Measurements from ENCODE around the gene SCFD1.
"Not testable (repeated sequence)": the region's sequence is repeated elsewhere in the genome, so short reads cannot be mapped to it uniquely, and the experiment has no call there.

SCFD1 gene

GRCh38 chr14:30610787-30611343 lies 11.3 kb upstream of the SCFD1 start:
- DNase-seq (ENCODE audit: low spot score) = peak; percentile 65

- no peak for DNase-seq (ENCODE audit: low spot score)
These were observed 8.0 kb upstream of the SCFD1 start for GRCh38 chr14:30614155-30614554.

GRCh38 chr14:30620178-30620577 lies 1.9 kb upstream of the SCFD1 start:
- DNase-seq (ENCODE audit: low spot score) = no peak

GRCh38 chr14:30621354-30621939 lies 672 bp upstream of the SCFD1 start:
- DNase-seq (ENCODE audit: low spot score) = no peak

- no peak for DNase-seq (ENCODE audit: low spot score)
These were observed 1.5 kb downstream of the SCFD1 start for GRCh38 chr14:30623412-30624131.

GRCh38 chr14:30624132-30624423 lies 2.0 kb downstream of the SCFD1 start:
- DNase-seq (ENCODE audit: low spot score) = no peak

- no peak for DNase-seq (ENCODE audit: low spot score)
These were observed 3.4 kb downstream of the SCFD1 start for GRCh38 chr14:30625533-30625932.

GRCh38 chr14:30629432-30629831 lies 7.3 kb downstream of the SCFD1 start:
- DNase-seq (ENCODE audit: low spot score) = not testable (repeated sequence)

- no peak for DNase-seq (ENCODE audit: low spot score)
These were observed 8.1 kb downstream of the SCFD1 start for GRCh38 chr14:30630248-30630647.

GRCh38 chr14:30632730-30633129 lies 10.6 kb downstream of the SCFD1 start:
- no peak for DNase-seq (ENCODE audit: low spot score)

GRCh38 chr14:30638926-30639325 lies 16.8 kb downstream of the SCFD1 start:
- DNase-seq (ENCODE audit: low spot score) = no peak

GRCh38 chr14:30641207-30641606 lies 19.1 kb downstream of the SCFD1 start:
- no peak for DNase-seq (ENCODE audit: low spot score)

- DNase-seq (ENCODE audit: low spot score) = not testable (repeated sequence)
These were observed 22.3 kb downstream of the SCFD1 start for GRCh38 chr14:30644462-30644861.

GRCh38 chr14:30645600-30645999 lies 23.5 kb downstream of the SCFD1 start:
- DNase-seq (ENCODE audit: low spot score) = no peak

GRCh38 chr14:30648471-30648870 lies 26.4 kb downstream of the SCFD1 start:
- DNase-seq (ENCODE audit: low spot score) = no peak

- no peak for DNase-seq (ENCODE audit: low spot score)
These were observed 29.8 kb downstream of the SCFD1 start for GRCh38 chr14:30651937-30652336.

- no peak for DNase-seq (ENCODE audit: low spot score)
These were observed 33.0 kb downstream of the SCFD1 start for GRCh38 chr14:30655124-30655523.

- no peak for DNase-seq (ENCODE audit: low spot score)
These were observed 33.5 kb downstream of the SCFD1 start for GRCh38 chr14:30655658-30656057.

- no peak for DNase-seq (ENCODE audit: low spot score)
These were observed 34.1 kb downstream of the SCFD1 start for GRCh38 chr14:30656190-30656632.

GRCh38 chr14:30657050-30657449 lies 34.9 kb downstream of the SCFD1 start:
- DNase-seq (ENCODE audit: low spot score) = no peak

- DNase-seq (ENCODE audit: low spot score) = no peak
These were observed 35.6 kb downstream of the SCFD1 start for GRCh38 chr14:30657606-30658163.

- DNase-seq (ENCODE audit: low spot score) = no peak
These were observed 36.5 kb downstream of the SCFD1 start for GRCh38 chr14:30658645-30659044.

- no peak for DNase-seq (ENCODE audit: low spot score)
These were observed 47.5 kb downstream of the SCFD1 start for GRCh38 chr14:30669594-30669993.

Measured in left forelimb (tissue), 1 donor.